ENCODE results near the gene MARCHF6. TPM values are rescaled to one million over a fixed set of nuclear protein-coding genes. Genes with fewer than 3 reads are reported as not detected.

Gene MARCHF6
- total and polyA plus RNA-seq, 2 of the 8 experiments (the other 6 are each of a cell fraction or from before 2014, with no cell fraction given) = 93.1 to 118 TPM

- no peak for DNase-seq (ENCODE audit: low read depth in 1 of 2, low spot score in 2 of 2)
- Histone ChIP-seq H3K27me3 (replicated peaks in 1 of 4; ENCODE audit: control insufficient read depth in 3 of 4, extremely low read depth in 1 of 4, insufficient read depth in 3 of 4, low read length in 3 of 4) (no peaks in the 10 kb centered on the region), H2BK15ac (ENCODE audit: low read length) (no peak overlapping the region), H2BK12ac (ENCODE audit: low read depth, low read length) (no peak overlapping the region), H3K23ac (ENCODE audit: insufficient read length) (no peak overlapping the region), H3K4me1 (replicated peaks in 1 of 4; ENCODE audit: control insufficient read depth in 3 of 4, insufficient read depth in 4 of 4, low read length in 3 of 4) (peaks cover 0 to 14% (median 5%) of the 10 kb centered on the region in 4 experiments; a peak in 4 of 7 replicates), H2BK20ac (ENCODE audit: low read length) (no peak overlapping the region), H4K91ac (replicated peaks; ENCODE audit: insufficient read length, low read length) (no peak overlapping the region), H2AK5ac (ENCODE audit: low read depth, low read length) (no peak overlapping the region), H3K18ac (ENCODE audit: extremely low read depth, low read length) (no peak overlapping the region), H3K14ac (ENCODE audit: insufficient read length) (no peak overlapping the region), H3K56ac (replicated peaks; ENCODE audit: insufficient read length, low read depth, low read length) (no peak overlapping the region), H3K36me3 (ENCODE audit: control insufficient read depth in 2 of 4, insufficient read depth in 4 of 4, low read length in 3 of 4) (no peaks in the 10 kb centered on the region), H2BK5ac (ENCODE audit: low read depth, low read length) (no peak overlapping the region), H3K79me2 (ENCODE audit: control insufficient read depth in 1 of 2, insufficient read depth in 2 of 2, low read length in 2 of 2) (no peaks in the 10 kb centered on the region), H4K5ac (ENCODE audit: insufficient read length, low read depth, low read length) (no peak overlapping the region), H3K9me3 (ENCODE audit: insufficient read depth in 2 of 2, low read depth in 1 of 2, low read length in 1 of 2) (no peaks in the 10 kb centered on the region), H3K4me3 (ENCODE audit: extremely low read depth in 1 of 4, insufficient read depth in 2 of 4, low read depth in 3 of 4, low read length in 4 of 4) (no peak overlapping the region), H3K79me1 (ENCODE audit: low read depth, low read length) (no peaks in the 10 kb centered on the region), H4K8ac (ENCODE audit: extremely low read depth, insufficient read depth, low read length) (no peak overlapping the region), H4K20me1 (replicated peaks in 1 of 2; ENCODE audit: control insufficient read depth in 1 of 2, insufficient read depth in 2 of 2, low read length in 2 of 2) (no peaks in the 10 kb centered on the region), H3K4ac (replicated peaks; ENCODE audit: insufficient read length, low read depth, low read length) (no peak overlapping the region), H3K23me2 (ENCODE audit: low read depth, low read length) (no peaks in the 10 kb centered on the region), H3K4me2 (ENCODE audit: insufficient read depth in 1 of 2, low read depth in 2 of 2, low read length in 2 of 2) (no peak overlapping the region), H2BK120ac (replicated peaks; ENCODE audit: low read depth, low read length) (no peak overlapping the region), H3K27ac (ENCODE audit: low read depth, low read length) (no peak overlapping the region), H3K9ac (replicated peaks in 1 of 4; ENCODE audit: extremely low read depth in 1 of 4, low read depth in 3 of 4, low read length in 3 of 4) (no peak overlapping the region), H2AFZ (ENCODE audit: low read length) (no peak overlapping the region)
- 91% methylated on average over 4 of the region's 4 CpGs; no CpG with 5 or more reads in 1 of the 2 experiments for WGBS, 2 experiments (ENCODE audit: extremely low coverage in 1 of 2, insufficient coverage in 1 of 2, insufficient read length in 1 of 2, insufficient replicate concordance in 2 of 2, low coverage in 1 of 2, low lambda C conversion rate in 2 of 2, missing lambda C conversion rate in 1 of 2)
- TF ChIP-seq RBBP5 (IDR thresholded peaks at IDR 0.05; ENCODE audit: borderline replicate concordance, low read depth, low read length) = no peak
- TF ChIP-seq NRF1 (IDR thresholded peaks at IDR 0.05; ENCODE audit: low read depth, low read length) = no peak
- TF ChIP-seq ATF2 (IDR thresholded peaks at IDR 0.05; ENCODE audit: low read length) = no peak
- TF ChIP-seq MAFK (IDR thresholded peaks at IDR 0.05; ENCODE audit: low read depth, low read length) = no peak
- no peak for TF ChIP-seq RFX5 (IDR thresholded peaks at IDR 0.05; ENCODE audit: borderline replicate concordance, low read depth, low read length)
- no peak for TF ChIP-seq CTBP2 (IDR thresholded peaks at IDR 0.05; ENCODE audit: borderline replicate concordance, insufficient read depth, insufficient read length, low read length)
- no peak for TF ChIP-seq CEBPB (IDR thresholded peaks at IDR 0.05; ENCODE audit: low read depth, low read length)
- no peak for TF ChIP-seq CREB1 (IDR thresholded peaks at IDR 0.05)
- no peak for TF ChIP-seq CBX5 (IDR thresholded peaks at IDR 0.05; ENCODE audit: low read depth, low read length)
- TF ChIP-seq FOSL1 (IDR thresholded peaks at IDR 0.05; ENCODE audit: insufficient read depth, low read depth, low read length) = no peak
- TF ChIP-seq GABPA (IDR thresholded peaks at IDR 0.05; ENCODE audit: borderline replicate concordance, insufficient read depth, low read length) = no peak
- no peak for TF ChIP-seq PHF8 (conservative IDR thresholded peaks at IDR 0.05; ENCODE audit: low read depth, low read length)
- no peak for TF ChIP-seq JUND (IDR thresholded peaks at IDR 0.05; ENCODE audit: low read length)
- POLR2A ChIA-PET (ENCODE audit: partially characterized antibody) = interaction anchor here (0.6 to 1.3 kb wide), 4 partner anchors 10 to 418 kb away, joined by 3 to 4 read pairs (median 4); partner anchors contain the start of genes DAP and MARCHF6
- CTCF ChIA-PET (ENCODE audit: partially characterized antibody) = interaction anchor here (1.0 to 1.2 kb wide), 2 partner anchors 16 to 60 kb away, joined by 4 to 5 read pairs; no protein-coding TSS in a partner anchor
- FAIRE-seq = no peak
Observed at GRCh38 chr5:10343486-10343885, 10.0 kb upstream of the MARCHF6 start.

Measured in H1 (cell line).